Mesothelial cell of epicardium (in vitro differentiated cells): ENCODE results near the gene JARID2. TPM values are rescaled to one million over a fixed set of nuclear protein-coding genes. Genes with fewer than 3 reads are reported as not detected.
A peak's percentile ranks its signal among the peaks of the same experiment; 100 is the strongest.

ENCODE experiments used
- DNase-seq, 2 experiments: peaks; one replicate each; pipeline ENCODE4 v3.0.0; 2021; ENCODE audit warnings: low spot score in 2 of 2; ENCODE audit not compliant: unreplicated experiment in 2 of 2
- H3K27ac Mint-ChIP-seq: 2 replicates; pipeline ENCODE4 v1.8.0; 2021; ENCODE audit warnings: mixed read lengths
- H3K27me3 Mint-ChIP-seq: 2 replicates; pipeline ENCODE4 v1.8.0; 2021; ENCODE audit warnings: low read depth, mixed read lengths
- H3K36me3 Mint-ChIP-seq: 2 replicates; pipeline ENCODE4 v1.8.0; 2021; ENCODE audit warnings: mixed read lengths
- H3K4me1 Mint-ChIP-seq: 2 replicates; pipeline ENCODE4 v1.8.0; 2021; ENCODE audit warnings: mixed read lengths
- H3K4me3 Mint-ChIP-seq: 2 replicates; pipeline ENCODE4 v1.8.0; 2021; ENCODE audit warnings: mild to moderate bottlenecking, moderate library complexity, mixed read lengths
- H3K9me3 Mint-ChIP-seq: 2 replicates; pipeline ENCODE4 v1.8.0; 2021; ENCODE audit warnings: mixed read lengths
- total RNA-seq: library from RNA; stranded (reverse); gene quantifications from 3 replicates; pipeline ENCODE4 v1.2.1, GENCODE V29; 2021
- TF ChIP-seq, protein P1 (sequence below): fragments of 200-600 bp; sonication (generic); IDR thresholded peaks from one replicate; pipeline ENCODE4 v1.5.0; 2021; ENCODE audit warnings: antibody characterized with exemption; ENCODE audit not compliant: unreplicated experiment

Gene JARID2
- total RNA-seq, 1 donor from 2014 or later, result 35.3 TPM

DNA sequence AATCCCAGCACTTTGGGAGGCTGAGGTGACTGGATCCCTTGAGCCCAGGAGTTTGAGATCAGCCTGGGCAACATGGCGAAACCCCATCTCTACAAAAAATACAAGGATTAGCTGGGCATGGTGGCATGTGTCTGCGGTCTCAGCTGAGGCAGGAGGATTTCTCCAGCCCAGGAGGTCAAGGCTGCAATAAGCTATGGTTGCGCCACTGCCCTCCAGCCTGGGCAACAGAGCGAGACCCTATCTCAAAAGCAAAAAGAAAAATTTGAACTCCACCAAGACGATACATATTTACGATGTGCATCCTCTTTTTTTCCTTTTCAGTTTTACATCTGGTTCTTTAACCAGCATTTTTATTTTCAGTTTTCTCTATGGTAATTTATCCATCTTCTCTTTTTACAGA, 162.1 kb downstream of the JARID2 start:
- Mint-ChIP-seq H3K9me3 (no peaks in the 10 kb centered on the region), H3K27me3 (no peaks in the 10 kb centered on the region), H3K27ac (no peak overlapping the region), H3K4me1 (peaks cover 51% of the 10 kb centered on the region), H3K36me3 (peaks cover 1% of the 10 kb centered on the region), H3K4me3 (no peak overlapping the region)
- TF ChIP-seq, protein P1, sequence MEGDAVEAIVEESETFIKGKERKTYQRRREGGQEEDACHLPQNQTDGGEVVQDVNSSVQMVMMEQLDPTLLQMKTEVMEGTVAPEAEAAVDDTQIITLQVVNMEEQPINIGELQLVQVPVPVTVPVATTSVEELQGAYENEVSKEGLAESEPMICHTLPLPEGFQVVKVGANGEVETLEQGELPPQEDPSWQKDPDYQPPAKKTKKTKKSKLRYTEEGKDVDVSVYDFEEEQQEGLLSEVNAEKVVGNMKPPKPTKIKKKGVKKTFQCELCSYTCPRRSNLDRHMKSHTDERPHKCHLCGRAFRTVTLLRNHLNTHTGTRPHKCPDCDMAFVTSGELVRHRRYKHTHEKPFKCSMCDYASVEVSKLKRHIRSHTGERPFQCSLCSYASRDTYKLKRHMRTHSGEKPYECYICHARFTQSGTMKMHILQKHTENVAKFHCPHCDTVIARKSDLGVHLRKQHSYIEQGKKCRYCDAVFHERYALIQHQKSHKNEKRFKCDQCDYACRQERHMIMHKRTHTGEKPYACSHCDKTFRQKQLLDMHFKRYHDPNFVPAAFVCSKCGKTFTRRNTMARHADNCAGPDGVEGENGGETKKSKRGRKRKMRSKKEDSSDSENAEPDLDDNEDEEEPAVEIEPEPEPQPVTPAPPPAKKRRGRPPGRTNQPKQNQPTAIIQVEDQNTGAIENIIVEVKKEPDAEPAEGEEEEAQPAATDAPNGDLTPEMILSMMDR, result no peak
- no peak for DNase-seq

DNA sequence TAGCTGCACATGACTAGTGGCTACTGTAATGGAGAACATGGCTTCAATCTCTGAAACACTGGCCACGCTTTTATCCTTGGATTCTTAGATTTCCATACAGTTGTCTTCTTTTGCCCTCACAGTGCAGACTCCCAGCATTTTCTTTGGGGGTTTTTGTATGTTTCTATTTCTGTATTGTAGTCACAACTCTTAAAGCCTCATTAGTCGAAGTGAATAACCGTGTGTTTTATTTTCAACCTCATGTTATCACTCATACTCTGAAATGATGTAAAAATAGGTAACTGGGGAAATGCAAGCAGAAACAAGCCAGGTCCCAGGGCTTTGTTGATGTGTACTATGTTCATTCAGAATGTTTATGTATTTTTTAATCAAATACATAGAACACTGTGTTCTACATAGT, 162.9 kb downstream of the JARID2 start:
- H3K4me3 Mint-ChIP-seq, result no peak overlapping the region
- TF ChIP-seq, protein P1, result no peak

DNA sequence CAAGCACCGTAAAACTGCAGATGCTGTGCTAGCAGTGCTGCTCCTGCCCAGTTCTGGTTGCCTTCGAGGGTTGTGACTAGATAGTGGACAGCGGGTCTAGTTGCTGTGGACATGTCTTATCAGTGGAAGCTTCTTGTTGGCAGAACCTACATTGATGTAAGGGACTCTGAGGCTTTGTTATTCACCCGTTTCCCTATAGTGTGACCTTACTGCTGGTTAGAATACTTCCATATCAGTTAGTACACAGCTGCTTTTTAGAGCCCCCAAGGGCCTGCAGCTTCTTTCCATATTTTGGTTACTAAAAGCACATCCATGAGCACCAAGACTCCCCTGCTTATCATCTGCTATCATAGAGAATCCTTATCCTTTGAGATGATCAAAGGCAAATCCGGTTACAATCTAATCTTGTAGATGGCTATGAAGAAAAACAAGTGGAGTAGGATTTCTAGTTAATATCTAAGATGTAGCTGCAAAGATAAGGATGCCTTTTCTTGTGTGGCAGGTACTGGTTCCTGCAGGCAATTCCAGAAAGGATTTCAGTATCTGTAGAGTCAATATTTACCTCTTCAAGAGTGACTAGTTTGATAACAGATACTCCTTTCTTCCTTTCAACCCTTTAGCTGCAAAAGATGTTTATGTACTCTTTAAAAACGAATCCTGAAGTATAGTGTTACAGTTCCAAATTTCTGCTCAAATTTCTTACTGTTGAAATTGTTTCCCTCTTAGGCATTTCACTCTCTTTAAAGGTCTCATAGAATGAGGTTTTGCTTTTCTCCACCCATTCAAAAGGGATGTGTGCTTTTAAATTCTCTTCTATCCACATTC, 163.6 kb downstream of the JARID2 start:
- no peak overlapping the region for H3K4me3 Mint-ChIP-seq
- no peaks in the 10 kb centered on the region for H3K9me3 Mint-ChIP-seq
- peaks cover 52% of the 10 kb centered on the region for H3K4me1 Mint-ChIP-seq
- H3K27ac Mint-ChIP-seq, result peak overlapping the region; percentile 10
- no peak for DNase-seq
- H3K27me3 Mint-ChIP-seq, result no peaks in the 10 kb centered on the region
- peaks cover 6% of the 10 kb centered on the region for H3K36me3 Mint-ChIP-seq
- TF ChIP-seq, protein P1, result no peak

More for the DNA sequence above, 162.9 kb downstream of the JARID2 start:
- Mint-ChIP-seq H3K27me3 (no peaks in the 10 kb centered on the region), H3K9me3 (no peaks in the 10 kb centered on the region), H3K36me3 (peaks cover 1% of the 10 kb centered on the region), H3K4me1 (peaks cover 51% of the 10 kb centered on the region), H3K27ac (no peak overlapping the region)
- DNase-seq, result no peak

DNA sequence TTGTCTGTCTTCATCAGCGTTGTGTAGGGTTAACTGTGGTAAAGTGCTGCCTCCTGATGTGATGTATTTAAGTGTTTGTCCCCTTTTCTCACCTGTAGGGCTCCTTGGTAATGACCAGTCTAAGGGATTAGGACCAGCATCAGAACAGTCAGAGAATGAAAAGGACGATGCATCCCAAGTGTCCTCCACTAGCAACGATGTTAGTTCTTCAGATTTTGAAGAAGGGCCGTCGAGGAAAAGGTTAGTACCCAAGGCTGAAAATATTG, 164.2 kb downstream of the JARID2 start:
- TF ChIP-seq, protein P1, result no peak
- Mint-ChIP-seq H3K4me1 (peaks cover 47% of the 10 kb centered on the region), H3K36me3 (peaks cover 8% of the 10 kb centered on the region), H3K4me3 (no peak overlapping the region), H3K27ac (peak overlapping the region; percentile 10), H3K9me3 (no peaks in the 10 kb centered on the region), H3K27me3 (no peaks in the 10 kb centered on the region)
- no peak for DNase-seq

DNA sequence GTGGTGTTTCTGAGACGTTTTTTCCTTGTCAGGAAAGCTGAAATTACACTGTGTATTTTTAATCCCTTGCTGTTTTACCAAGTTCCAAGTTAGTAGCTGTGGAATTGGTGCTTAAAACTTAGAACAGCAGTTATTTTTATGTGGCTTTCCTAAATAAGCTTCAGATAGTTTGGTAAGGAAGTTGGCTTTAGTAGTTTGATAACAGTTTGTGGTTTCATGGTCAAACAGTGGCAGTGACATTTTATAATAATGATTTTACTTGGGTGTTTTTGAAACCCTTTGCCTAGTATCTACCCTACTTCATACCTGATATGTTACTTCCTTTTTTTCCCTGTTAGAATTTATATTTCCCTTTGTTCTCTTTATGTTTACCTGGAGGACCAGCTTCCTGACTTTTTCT, 164.9 kb downstream of the JARID2 start:
- Mint-ChIP-seq H3K27me3 (no peaks in the 10 kb centered on the region), H3K4me1 (peaks cover 43% of the 10 kb centered on the region), H3K4me3 (no peak overlapping the region), H3K27ac (no peak overlapping the region), H3K9me3 (no peaks in the 10 kb centered on the region), H3K36me3 (peaks cover 10% of the 10 kb centered on the region)
- TF ChIP-seq, protein P1, result no peak
- DNase-seq, result no peak
